PC-9 (cell line): ENCODE results near the gene PGAM5. TPM values are rescaled to one million over a fixed set of nuclear protein-coding genes. Genes with fewer than 3 reads are reported as not detected.

Source experiments
- BruUV-seq: library from RNA; stranded (reverse); fragments of 400-500 nt; replicated peaks from 2 replicates; lab custom pipeline; 2021; lab: Mats Ljungman, UMichigan
- CTCF ChIA-PET: fragments of 300-600 bp; sonication (Branson Sonifier 250); formaldehyde crosslinking; loops from one replicate; lab custom pipeline; 2022; ENCODE audit warnings: antibody characterized with exemption; lab: Charles Lee
- POLR2A ChIA-PET: fragments of 300-600 bp; sonication (Branson Sonifier 250); formaldehyde crosslinking; loops from one replicate; lab custom pipeline; 2022; ENCODE audit warnings: antibody characterized with exemption; ENCODE audit not compliant: unreplicated experiment; lab: Charles Lee
- DNase-seq, 2 experiments: peaks; one replicate each; pipeline versions ENCODE4 v3.0.0 to v3.0.0-alpha.2; 2015 to 2022; ENCODE audit warnings: mixed read lengths in 1 of 2
- H2AFZ ChIP-seq: fragments of 200-600 bp; sonication (generic); 2 replicates; pipeline ENCODE4 v1.8.1; 2017; ENCODE audit warnings: antibody characterized with exemption
- H3F3A ChIP-seq: fragments of 200-600 bp; sonication (generic); 2 replicates; pipeline ENCODE4 v1.8.1; 2017; ENCODE audit warnings: antibody characterized with exemption, mild to moderate bottlenecking, low read depth; ENCODE audit not compliant: insufficient read depth
- H3K27ac ChIP-seq: fragments of 200-600 bp; sonication (generic); 2 replicates; pipeline ENCODE4 v1.6.1; 2016; ENCODE audit warnings: mixed run types
- H3K27me3 ChIP-seq: fragments of 200-600 bp; sonication (generic); 2 replicates; pipeline ENCODE4 v1.6.1; 2016; ENCODE audit warnings: low read depth, mixed run types; ENCODE audit not compliant: insufficient read depth
- H3K36me3 ChIP-seq: fragments of 200-600 bp; sonication (generic); 2 replicates; pipeline ENCODE4 v1.6.1; 2016; ENCODE audit warnings: low read depth, mixed run types
- H3K4me1 ChIP-seq: fragments of 200-600 bp; sonication (generic); replicated peaks from 2 replicates; pipeline ENCODE4 v1.6.1; 2016; ENCODE audit warnings: mixed run types; ENCODE audit not compliant: insufficient read depth
- H3K4me2 ChIP-seq: fragments of 200-600 bp; sonication (generic); 2 replicates; pipeline ENCODE4 v1.6.1; 2017; ENCODE audit warnings: mixed run types
- H3K4me3 ChIP-seq: fragments of 200-600 bp; sonication (generic); 2 replicates; pipeline ENCODE4 v1.6.1; 2016; ENCODE audit warnings: mixed run types
- H3K79me2 ChIP-seq: fragments of 200-600 bp; sonication (generic); 2 replicates; pipeline ENCODE4 v1.6.1; 2017; ENCODE audit warnings: low read depth, mixed run types
- H3K9me2 ChIP-seq: fragments of 200-600 bp; sonication (generic); 2 replicates; pipeline ENCODE4 v1.8.1; 2017; ENCODE audit warnings: mild to moderate bottlenecking; ENCODE audit not compliant: insufficient read depth
- H3K9me3 ChIP-seq: fragments of 200-600 bp; sonication (generic); 2 replicates; pipeline ENCODE4 v1.8.1; 2016; ENCODE audit warnings: low read depth; ENCODE audit not compliant: insufficient read depth
- H4K20me1 ChIP-seq: fragments of 200-600 bp; sonication (generic); 2 replicates; pipeline ENCODE4 v1.8.1; 2017; ENCODE audit not compliant: insufficient read depth
- CTCF ChIP-seq: fragments of 200-600 bp; sonication (generic); conservative IDR thresholded peaks from 2 replicates; pipeline ENCODE4 v1.6.1; 2017; ENCODE audit warnings: mixed run types, antibody characterized with exemption, mild to moderate bottlenecking, moderate library complexity
- EZH2 ChIP-seq: fragments of 200-600 bp; sonication (generic); IDR thresholded peaks from 2 replicates; pipeline ENCODE4 v1.8.0; 2017; ENCODE audit warnings: antibody characterized with exemption, low read depth
- intact Hi-C: fragments of 100-400 bp; cut with micrococcal nuclease; formaldehyde crosslinking; loops from one replicate; pipeline ENCODE4 v1.10.0; 2022; ENCODE audit not compliant: unreplicated experiment
- total RNA-seq: library from RNA; stranded (reverse); gene quantifications from 2 replicates; pipeline ENCODE4 v1.2.3, GENCODE V29; 2021

Gene PGAM5
- total RNA-seq, 1 experiment from 2014 or later, result 59.0 TPM

- no peaks in the 10 kb centered on the region for H3K27me3 ChIP-seq
- intact Hi-C loops, result no loop called here
- no peaks in the 10 kb centered on the region for H3K9me2 ChIP-seq
- no peak overlapping the region for H3K27ac ChIP-seq
- no TSS peak for BruUV-seq
- H3K4me3 ChIP-seq, result no peak overlapping the region
- peaks cover 17% of the 10 kb centered on the region for H3K36me3 ChIP-seq
- no peaks in the 10 kb centered on the region for H4K20me1 ChIP-seq
- POLR2A ChIA-PET, result no interaction called here
- DNase-seq, result no peak
- H3K79me2 ChIP-seq, result no peaks in the 10 kb centered on the region
- CTCF ChIA-PET, result no interaction called here
- no peak overlapping the region for H2AFZ ChIP-seq
- TF ChIP-seq CTCF, result no peak
- H3K4me2 ChIP-seq, result no peak overlapping the region
- no peaks in the 10 kb centered on the region for H3K4me1 ChIP-seq
- no peaks in the 10 kb centered on the region for H3K9me3 ChIP-seq
- H3F3A ChIP-seq, result peaks cover 12% of the 10 kb centered on the region
Observed at GRCh38 chr12:132695431-132695830, 15.2 kb upstream of the PGAM5 start.

- no peak overlapping the region for H3K4me3 ChIP-seq
- CTCF ChIA-PET, result no interaction called here
- no peak for DNase-seq
- H4K20me1 ChIP-seq, result no peaks in the 10 kb centered on the region
- H3K9me2 ChIP-seq, result no peaks in the 10 kb centered on the region
- TF ChIP-seq CTCF (no peak), EZH2 (no peak)
- POLR2A ChIA-PET, result no interaction called here
- no TSS peak for BruUV-seq
- H3K4me2 ChIP-seq, result no peak overlapping the region
- H3K27ac ChIP-seq, result no peak overlapping the region
- peaks cover 16% of the 10 kb centered on the region for H3F3A ChIP-seq
- no peak overlapping the region for H2AFZ ChIP-seq
- H3K27me3 ChIP-seq, result no peaks in the 10 kb centered on the region
- intact Hi-C loops, result no loop called here
- H3K79me2 ChIP-seq, result no peaks in the 10 kb centered on the region
- no peaks in the 10 kb centered on the region for H3K4me1 ChIP-seq
- peaks cover 8% of the 10 kb centered on the region for H3K36me3 ChIP-seq
- no peaks in the 10 kb centered on the region for H3K9me3 ChIP-seq
Observed at GRCh38 chr12:132698341-132698740, 12.3 kb upstream of the PGAM5 start.

GRCh38 chr12:132700212-132700822, 10.3 kb upstream of the PGAM5 start:
- Histone ChIP-seq H3K79me2 (no peaks in the 10 kb centered on the region), H3K9me3 (no peaks in the 10 kb centered on the region), H3K27ac (no peak overlapping the region), H3K9me2 (no peaks in the 10 kb centered on the region), H4K20me1 (no peaks in the 10 kb centered on the region), H3K4me1 (no peaks in the 10 kb centered on the region), H3K36me3 (peaks cover 13% of the 10 kb centered on the region), H3K4me3 (no peak overlapping the region), H3K4me2 (no peak overlapping the region), H3F3A (peaks cover 25% of the 10 kb centered on the region), H2AFZ (no peak overlapping the region), H3K27me3 (no peaks in the 10 kb centered on the region)
- CTCF ChIA-PET, result interaction anchor here (0.7 kb wide), 1 partner anchor 78 kb away, joined by 6 read pairs; no protein-coding TSS in a partner anchor
- TF ChIP-seq EZH2, result no peak
- TF ChIP-seq CTCF, result no peak
- POLR2A ChIA-PET, result no interaction called here
- intact Hi-C loops, result no loop called here
- peak in 1 of 2 experiments; percentile 48 for DNase-seq
- no TSS peak for BruUV-seq
